ENCODE measurements around the gene JUND. TPM values are rescaled to one million over a fixed set of nuclear protein-coding genes. Genes with fewer than 3 reads are reported as not detected.
A peak's percentile ranks its signal among the peaks of the same experiment; 100 is the strongest.

JUND gene
- total and polyA plus RNA-seq, 2 of the 8 experiments (the other 6 are each of a cell fraction or from before 2014, with no cell fraction given), result 54.0 to 77.5 TPM

DNA sequence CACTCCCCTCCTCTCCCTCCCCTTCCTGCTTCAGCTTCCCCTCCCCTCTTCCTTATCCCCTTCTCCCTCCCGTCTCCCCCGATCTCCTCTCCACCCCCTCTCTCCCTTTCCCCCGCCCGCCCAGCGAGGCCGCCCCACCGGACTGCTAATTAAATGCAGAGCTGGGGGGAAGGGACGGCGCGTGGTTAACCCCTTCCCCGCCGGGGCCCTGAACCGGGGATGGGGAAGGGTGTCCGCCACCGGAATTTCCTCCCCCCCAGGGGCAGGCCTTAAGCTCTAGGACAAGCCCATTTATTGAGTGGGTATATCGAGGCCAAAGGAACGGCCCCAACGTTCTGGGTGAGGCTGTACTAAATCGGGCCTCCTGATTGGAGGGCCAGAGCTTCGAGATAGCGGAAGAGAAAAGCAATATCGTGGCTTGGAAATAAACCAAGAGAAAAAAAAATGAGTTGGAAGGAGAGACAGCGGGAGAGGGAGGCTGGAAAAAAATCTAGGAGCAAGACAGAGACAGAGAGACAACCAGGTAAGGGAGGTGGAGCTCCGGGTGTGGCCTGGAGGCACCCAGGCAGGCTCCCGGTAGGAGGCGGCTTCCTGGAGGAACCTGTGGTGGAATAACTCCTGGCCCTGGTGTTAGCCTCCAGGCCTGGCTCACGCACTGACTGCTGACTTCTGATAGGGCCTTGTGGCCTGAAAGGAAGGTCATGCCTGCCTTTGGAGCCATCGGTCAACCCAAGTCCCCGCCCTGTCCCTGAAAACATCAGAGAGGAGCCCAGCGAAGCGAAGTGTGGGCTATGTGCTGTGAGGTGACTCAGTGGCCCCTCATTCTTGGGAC, 11.6 kb upstream of the JUND start (continued):
- TF ChIP-seq HDAC2 (IDR thresholded peaks at IDR 0.05; ENCODE audit: borderline replicate concordance in 1 of 2, low read depth in 2 of 2, low read length in 2 of 2), result peak in 1 of 2 experiments; percentile 61; a peak in 1 of 4 replicates
- TF ChIP-seq NANOG (IDR thresholded peaks at IDR 0.05; ENCODE audit: insufficient read depth, low read depth, low read length, poor library complexity, severe bottlenecking), result peak; percentile 42
- peak; percentile 86 for TF ChIP-seq EGR1 (IDR thresholded peaks at IDR 0.05; ENCODE audit: borderline replicate concordance, low read depth, low read length)
- TF ChIP-seq CREB1 (IDR thresholded peaks at IDR 0.05), result peak; percentile 23; the same call in 1 of the 2 replicates
- TF ChIP-seq EP300 (IDR thresholded peaks at IDR 0.05; ENCODE audit: borderline replicate concordance in 1 of 2, low read depth in 2 of 2, low read length in 2 of 2), result 0 out of 3 replicates have a peak, but pooled peaks of 1 of the 2 experiments have one; percentile 30
- peak; percentile 59 for TF ChIP-seq ASH2L (IDR thresholded peaks at IDR 0.05; ENCODE audit: low read length)

Measured in H1 (cell line).